Measurements from ENCODE around the gene MAP4K4.
A peak's percentile ranks its signal among the peaks of the same experiment; 100 is the strongest.

The MAP4K4 gene

DNA sequence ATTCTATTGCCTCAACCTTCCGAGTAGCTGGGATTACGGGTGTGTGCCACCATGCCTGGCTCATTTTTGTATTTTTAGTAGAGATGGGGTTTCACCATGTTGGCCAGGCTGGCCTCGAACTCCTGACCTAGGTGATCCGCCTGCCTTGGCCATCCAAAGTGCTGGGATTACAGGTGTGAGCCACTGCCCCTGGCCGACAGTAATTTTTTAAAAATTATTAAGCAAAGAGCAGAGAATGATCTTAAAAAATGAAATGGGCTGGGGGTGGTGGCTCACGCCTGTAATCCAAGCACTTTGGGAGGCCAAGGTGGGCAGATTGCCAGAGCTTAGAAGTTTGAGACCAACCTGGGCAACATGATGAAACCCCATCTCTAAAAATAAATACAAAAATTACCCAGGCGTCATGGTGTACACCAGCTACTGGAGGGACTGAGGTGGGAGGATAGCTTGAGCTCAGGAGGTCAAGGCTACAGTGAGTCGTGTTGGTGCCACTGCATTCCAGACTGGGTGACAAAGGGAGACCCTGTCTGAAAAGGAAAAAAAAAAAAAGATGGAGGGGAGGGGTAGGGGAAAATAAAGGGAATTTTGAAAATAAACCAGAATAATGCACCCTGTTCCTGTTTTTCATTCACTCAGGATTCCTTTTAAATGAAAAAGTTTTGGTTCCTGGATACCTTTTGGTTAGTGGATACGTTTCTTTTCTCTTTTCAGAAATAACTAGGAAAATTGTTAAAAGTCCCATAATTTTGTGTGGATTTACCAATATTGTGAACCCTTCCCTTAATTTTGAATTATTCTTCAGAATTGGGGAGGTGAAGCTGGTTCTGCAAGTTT is 33.9 kb downstream of the MAP4K4 start:
- Histone ChIP-seq H3K27me3 (no peaks in the 10 kb centered on the region), H3K9me3 (no peaks in the 10 kb centered on the region), H3K4me3 (ENCODE audit: low read depth in 1 of 2, low read length in 1 of 2) (no peak overlapping the region), H3K27ac (no peak overlapping the region), H3K4me1 (ENCODE audit: control insufficient read depth in 1 of 2, insufficient read depth in 1 of 2, low read depth in 1 of 2, low read length in 1 of 2) (peaks cover 44 to 69% of the 10 kb centered on the region in 2 experiments), H3K36me3 (peaks cover 4% of the 10 kb centered on the region)
- no peak for TF ChIP-seq CTCF (IDR thresholded peaks at IDR 0.05)

DNA sequence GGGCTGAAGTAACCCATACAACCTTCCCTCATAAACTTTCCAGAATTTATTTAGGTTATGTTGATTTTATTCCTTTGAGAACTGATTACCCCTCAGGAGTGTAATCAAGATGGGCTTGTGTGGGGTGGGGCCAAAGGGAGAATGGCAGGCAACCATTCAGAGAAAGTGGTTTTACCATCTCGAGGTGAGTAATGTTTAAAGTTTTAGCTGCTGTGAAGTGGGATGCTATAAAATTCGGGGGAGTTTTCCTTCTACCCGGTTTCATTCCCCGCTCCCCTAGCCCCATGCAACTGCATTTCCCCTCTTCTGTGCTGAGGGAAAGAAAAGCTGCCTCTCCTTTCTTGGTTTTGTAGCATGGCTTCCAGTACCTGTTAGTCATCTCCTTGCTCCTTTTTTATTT is 34.7 kb downstream of the MAP4K4 start:
- Histone ChIP-seq H3K4me1 (ENCODE audit: control insufficient read depth in 1 of 2, insufficient read depth in 1 of 2, low read depth in 1 of 2, low read length in 1 of 2) (peaks cover 52 to 76% of the 10 kb centered on the region in 2 experiments), H3K9me3 (no peaks in the 10 kb centered on the region), H3K27me3 (no peaks in the 10 kb centered on the region), H3K27ac (no peak overlapping the region), H3K36me3 (peaks cover 4% of the 10 kb centered on the region), H3K4me3 (ENCODE audit: low read depth in 1 of 2, low read length in 1 of 2) (no peak overlapping the region)
- TF ChIP-seq CTCF (IDR thresholded peaks at IDR 0.05): no peak

DNA sequence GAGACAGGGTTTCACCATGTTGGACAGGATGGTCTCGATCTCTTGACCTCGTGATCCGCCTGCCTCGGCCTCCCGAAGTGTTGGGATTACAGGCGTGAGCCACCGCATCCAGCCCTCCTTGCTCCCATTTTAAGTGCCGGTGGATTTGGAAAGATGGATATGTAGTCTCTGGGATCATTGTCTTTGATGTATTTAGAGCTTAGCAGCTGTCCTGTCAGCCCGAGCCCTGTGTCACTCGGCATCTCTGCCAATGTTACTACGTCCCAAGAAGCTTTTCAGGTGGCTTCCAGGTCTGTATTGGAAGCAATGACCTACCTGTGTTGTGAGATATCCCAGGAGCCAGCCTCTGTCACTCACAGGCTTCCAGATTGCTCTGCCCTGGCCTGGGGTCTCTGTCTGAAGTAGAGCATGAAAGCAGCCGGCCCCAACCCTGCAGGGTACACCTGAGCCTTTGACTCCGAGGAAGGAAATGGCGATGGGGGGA is 35.3 kb downstream of the MAP4K4 start:
- Histone ChIP-seq H3K27ac (peak overlapping the region; percentile 64), H3K9me3 (no peaks in the 10 kb centered on the region), H3K36me3 (peaks cover 4% of the 10 kb centered on the region), H3K27me3 (no peaks in the 10 kb centered on the region), H3K4me1 (ENCODE audit: control insufficient read depth in 1 of 2, insufficient read depth in 1 of 2, low read depth in 1 of 2, low read length in 1 of 2) (peaks cover 57 to 82% of the 10 kb centered on the region in 2 experiments), H3K4me3 (ENCODE audit: low read depth in 1 of 2, low read length in 1 of 2) (no peak overlapping the region)
- no peak for TF ChIP-seq CTCF (IDR thresholded peaks at IDR 0.05)

- peaks cover 63 to 87% of the 10 kb centered on the region in 2 experiments for H3K4me1 ChIP-seq (ENCODE audit: control insufficient read depth in 1 of 2, insufficient read depth in 1 of 2, low read depth in 1 of 2, low read length in 1 of 2)
- TF ChIP-seq CTCF (IDR thresholded peaks at IDR 0.05): no peak
- peaks cover 4% of the 10 kb centered on the region for H3K36me3 ChIP-seq
- peak overlapping the region; percentile 64 for H3K27ac ChIP-seq
- no peaks in the 10 kb centered on the region for H3K27me3 ChIP-seq
- no peaks in the 10 kb centered on the region for H3K9me3 ChIP-seq
- no peak overlapping the region for H3K4me3 ChIP-seq (ENCODE audit: low read depth in 1 of 2, low read length in 1 of 2)
Measured at GRCh38 chr2:101733257-101733993, 35.9 kb downstream of the MAP4K4 start.

DNA sequence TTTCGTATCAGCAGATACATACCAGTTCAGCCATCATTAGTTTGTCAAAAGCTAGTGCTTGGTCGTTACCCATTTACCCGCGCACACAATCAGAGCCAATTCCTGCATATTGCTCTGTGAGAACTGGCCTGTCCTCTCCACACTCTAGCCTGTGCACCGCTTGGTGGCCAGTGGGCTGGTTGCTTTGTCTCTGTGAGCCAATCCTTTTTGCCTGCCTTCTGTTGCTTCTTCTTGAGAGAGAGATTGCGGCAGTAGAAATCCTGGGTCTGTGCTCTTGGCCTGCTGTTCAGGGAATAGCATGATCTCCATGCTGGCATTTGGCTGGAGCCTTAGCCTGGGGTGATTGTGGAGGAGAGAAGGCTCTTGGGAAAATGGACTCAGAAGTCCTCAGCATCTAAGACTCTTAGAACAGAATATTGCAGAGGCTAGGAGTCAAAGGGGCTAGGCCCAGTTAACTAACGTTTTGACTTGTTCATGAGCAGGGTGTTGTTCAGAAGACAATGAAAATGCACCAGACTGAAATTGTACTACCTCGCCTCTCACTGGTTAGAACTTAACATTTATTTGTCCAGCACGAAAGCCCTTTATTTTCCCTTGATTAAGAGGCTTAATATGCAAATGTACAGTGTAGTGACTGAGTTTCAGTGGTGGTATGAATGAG is 37.1 kb downstream of the MAP4K4 start:
- H3K9me3 ChIP-seq: no peaks in the 10 kb centered on the region
- peak overlapping the region; percentile 23 for H3K27ac ChIP-seq
- peaks cover 4% of the 10 kb centered on the region for H3K36me3 ChIP-seq
- H3K4me1 ChIP-seq (ENCODE audit: control insufficient read depth in 1 of 2, insufficient read depth in 1 of 2, low read depth in 1 of 2, low read length in 1 of 2): peaks cover 63 to 85% of the 10 kb centered on the region in 2 experiments
- TF ChIP-seq CTCF (IDR thresholded peaks at IDR 0.05): no peak
- no peaks in the 10 kb centered on the region for H3K27me3 ChIP-seq
- no peak overlapping the region for H3K4me3 ChIP-seq (ENCODE audit: low read depth in 1 of 2, low read length in 1 of 2)

Data from neutrophil (primary cell).